Activated CD4-positive, alpha-beta T cell treated with anti-CD3 and anti-CD28 coated beads, Interleukin-2, amount 10 ng/mL, durations not matched to agents 7 days and 5 days (primary cell): ENCODE results near the gene WASF1. TPM values are rescaled to one million over a fixed set of nuclear protein-coding genes. Genes with fewer than 3 reads are reported as not detected.
"Not testable (repeated sequence)": the region's sequence is repeated elsewhere in the genome, so short reads cannot be mapped to it uniquely, and the experiment has no call there.

Experiments used
- CTCF ChIA-PET: fragments of 350-600 bp; sonication (Branson Sonifier 250); formaldehyde crosslinking; loops from one replicate; lab custom pipeline; 2021; ENCODE audit warnings: antibody characterized with exemption; lab: Charles Lee
- POLR2A ChIA-PET: fragments of 350-600 bp; sonication (Branson Sonifier 250); formaldehyde crosslinking; loops from one replicate; lab custom pipeline; 2021; ENCODE audit warnings: antibody characterized with exemption; lab: Charles Lee
- DNase-seq: peaks from one replicate; pipeline ENCODE4 v3.0.0-alpha.2; 2020
- H3K27ac Mint-ChIP-seq: one replicate; pipeline ENCODE4 v1.8.0; 2021; ENCODE audit warnings: mild to moderate bottlenecking, moderate library complexity, mixed read lengths
- H3K27me3 Mint-ChIP-seq: one replicate; pipeline ENCODE4 v1.8.0; 2021; ENCODE audit warnings: mixed read lengths
- H3K36me3 Mint-ChIP-seq: one replicate; pipeline ENCODE4 v1.8.0; 2021; ENCODE audit warnings: low read depth, mixed read lengths
- H3K4me1 Mint-ChIP-seq: one replicate; pipeline ENCODE4 v1.8.0; 2021; ENCODE audit warnings: mixed read lengths
- H3K4me3 Mint-ChIP-seq: one replicate; pipeline ENCODE4 v1.8.0; 2021; ENCODE audit warnings: mild to moderate bottlenecking, moderate library complexity, mixed read lengths
- H3K9me3 Mint-ChIP-seq: one replicate; pipeline ENCODE4 v1.8.0; 2021; ENCODE audit warnings: mixed read lengths
- total RNA-seq, 2 experiments: library from RNA; stranded (reverse); gene quantifications; one replicate each; pipeline ENCODE4 v1.2.3, GENCODE V29; 2021

The WASF1 gene
- total RNA-seq, 2 experiments from 2014 or later: 0.45 to 0.46 TPM

DNA sequence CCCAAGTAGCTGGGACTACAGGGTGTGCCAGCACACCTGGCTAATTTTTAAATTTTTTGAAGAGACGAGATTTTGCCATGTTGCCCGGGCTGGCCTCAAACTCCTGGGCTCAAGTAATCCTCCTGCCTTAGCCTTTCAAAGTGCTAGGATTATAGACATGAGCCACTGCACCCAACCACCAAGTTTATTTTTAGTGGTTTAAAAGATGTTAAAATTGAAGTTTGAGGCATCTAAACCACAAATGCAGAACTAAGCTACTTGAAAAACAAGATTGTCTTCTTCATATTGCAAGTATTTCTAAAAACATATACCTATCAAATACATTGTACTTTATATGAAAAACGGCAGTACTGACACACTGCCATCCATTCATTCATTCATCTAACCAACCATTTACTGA is 31.6 kb downstream of the WASF1 start:
- DNase-seq: no peak
- CTCF ChIA-PET: no interaction called here

DNA sequence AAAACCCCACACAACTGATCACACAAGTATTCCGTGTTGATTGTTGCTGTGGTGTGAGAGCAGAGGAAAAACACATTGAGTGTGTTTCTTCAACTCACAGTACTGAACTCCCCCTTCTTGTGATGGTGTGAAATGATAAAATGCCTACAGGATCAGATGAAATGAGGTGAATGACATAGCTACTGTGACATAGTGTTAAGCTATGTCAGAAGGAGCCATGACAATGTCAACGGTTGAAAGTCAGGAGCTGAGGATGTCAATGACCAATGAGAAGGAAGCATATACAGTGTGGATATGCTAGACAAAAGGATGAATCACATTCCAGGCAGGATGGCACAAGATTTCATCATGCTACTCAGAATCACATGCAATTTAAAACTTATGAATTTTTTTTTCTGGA is 38.8 kb downstream of the WASF1 start:
- CTCF ChIA-PET: no interaction called here
- H3K9me3 Mint-ChIP-seq: peaks cover 7% of the 10 kb centered on the region
- no peaks in the 10 kb centered on the region for H3K27me3 Mint-ChIP-seq
- POLR2A ChIA-PET: no interaction called here
- H3K4me3 Mint-ChIP-seq: no peak overlapping the region
- no peaks in the 10 kb centered on the region for H3K36me3 Mint-ChIP-seq
- DNase-seq: no peak
- H3K27ac Mint-ChIP-seq: no peak overlapping the region
- H3K4me1 Mint-ChIP-seq: no peaks in the 10 kb centered on the region

More for the DNA sequence above, 31.6 kb downstream of the WASF1 start:
- Mint-ChIP-seq H3K36me3 (no peaks in the 10 kb centered on the region), H3K27ac (no peak overlapping the region), H3K27me3 (peaks cover 7% of the 10 kb centered on the region), H3K4me3 (no peak overlapping the region), H3K9me3 (no peaks in the 10 kb centered on the region), H3K4me1 (no peaks in the 10 kb centered on the region)
- POLR2A ChIA-PET: no interaction called here

GRCh38 chr6:110139052-110139451 is 40.4 kb downstream of the WASF1 start:
- POLR2A ChIA-PET: no interaction called here
- CTCF ChIA-PET: no interaction called here
- no peak for DNase-seq
- H3K4me3 Mint-ChIP-seq: no peak overlapping the region
- H3K36me3 Mint-ChIP-seq: no peaks in the 10 kb centered on the region
- peaks cover 7% of the 10 kb centered on the region for H3K9me3 Mint-ChIP-seq
- no peaks in the 10 kb centered on the region for H3K27me3 Mint-ChIP-seq
- H3K4me1 Mint-ChIP-seq: no peaks in the 10 kb centered on the region
- no peak overlapping the region for H3K27ac Mint-ChIP-seq

DNA sequence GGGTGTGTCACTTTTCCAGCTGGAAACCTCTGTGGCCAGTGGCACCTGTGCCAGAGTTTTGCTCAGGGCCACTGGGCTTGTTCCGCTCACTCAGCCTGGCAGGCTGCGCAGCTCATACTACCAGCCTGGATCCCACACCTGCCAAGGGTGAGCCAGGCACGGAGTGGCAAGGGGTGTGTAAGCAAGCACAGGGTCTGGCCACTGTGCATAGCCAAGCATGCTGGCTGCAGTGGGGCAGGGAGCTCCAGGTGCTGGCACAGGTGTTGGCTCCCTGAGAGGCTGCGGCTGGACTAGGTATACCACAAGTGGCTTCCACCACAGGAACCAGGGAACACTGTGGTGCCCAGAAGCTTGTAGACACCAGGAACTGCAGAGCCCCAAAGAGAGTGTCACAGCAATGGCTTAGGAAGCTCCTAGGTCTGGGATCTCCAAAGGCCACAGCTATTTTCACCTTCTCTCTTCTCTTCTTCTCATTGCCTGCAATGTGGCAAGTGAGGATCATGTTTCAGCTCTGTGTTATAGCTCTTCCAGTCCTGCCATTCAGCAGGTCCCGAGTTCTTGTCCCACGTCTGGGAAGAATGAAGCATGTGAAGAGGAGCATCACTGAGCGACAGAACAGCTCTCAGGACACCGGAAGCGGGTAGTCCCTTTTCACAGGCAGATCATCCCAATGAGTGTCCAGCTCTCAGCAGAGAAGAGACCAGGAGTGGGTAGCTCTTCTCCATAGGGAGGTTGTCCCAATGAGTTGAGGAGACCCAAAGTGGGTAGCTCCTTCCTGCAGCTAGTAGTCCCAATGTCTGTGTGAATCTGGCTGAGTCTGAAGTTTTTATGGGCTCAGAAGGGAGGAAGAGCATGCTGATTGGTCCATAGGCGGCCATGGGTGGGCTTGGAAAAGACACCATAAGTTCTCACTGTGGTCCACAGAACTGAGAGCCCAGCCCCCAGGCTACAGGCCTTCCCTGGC is 41.3 kb downstream of the WASF1 start:
- no peak for DNase-seq
- Mint-ChIP-seq H3K27ac (peak overlapping the region; percentile 13), H3K36me3 (no peaks in the 10 kb centered on the region), H3K4me1 (no peaks in the 10 kb centered on the region), H3K4me3 (no peak overlapping the region), H3K9me3 (peaks cover 7% of the 10 kb centered on the region), H3K27me3 (no peaks in the 10 kb centered on the region)
- POLR2A ChIA-PET: no interaction called here
- CTCF ChIA-PET: interaction anchor here (0.5 kb wide), 1 partner anchor 67 kb away, joined by 3 read pairs; no protein-coding TSS in a partner anchor

DNA sequence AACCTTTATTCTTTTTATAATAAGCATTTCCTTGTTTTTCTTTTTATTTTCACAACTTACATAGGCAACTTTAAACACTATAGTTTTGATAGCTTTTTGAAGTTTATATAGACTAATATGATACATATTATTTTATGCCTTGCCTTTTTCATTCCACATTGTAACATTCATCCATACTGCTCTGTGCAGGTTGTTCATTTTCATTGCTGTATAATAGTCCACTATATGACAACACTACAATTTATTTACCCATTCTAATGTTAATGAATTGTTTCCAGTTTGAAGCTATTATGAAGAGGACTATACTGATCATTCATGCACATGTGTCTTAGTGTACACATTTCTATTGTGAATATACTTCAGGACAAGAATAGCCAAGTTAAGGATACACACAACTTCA is 49.1 kb downstream of the WASF1 start:
- Mint-ChIP-seq H3K36me3 (no peaks in the 10 kb centered on the region), H3K4me1 (no peaks in the 10 kb centered on the region), H3K27me3 (peaks cover 8% of the 10 kb centered on the region), H3K9me3 (peaks cover 4% of the 10 kb centered on the region), H3K27ac (no peak overlapping the region), H3K4me3 (no peak overlapping the region)
- POLR2A ChIA-PET: no interaction called here
- DNase-seq: no peak
- CTCF ChIA-PET: no interaction called here

DNA sequence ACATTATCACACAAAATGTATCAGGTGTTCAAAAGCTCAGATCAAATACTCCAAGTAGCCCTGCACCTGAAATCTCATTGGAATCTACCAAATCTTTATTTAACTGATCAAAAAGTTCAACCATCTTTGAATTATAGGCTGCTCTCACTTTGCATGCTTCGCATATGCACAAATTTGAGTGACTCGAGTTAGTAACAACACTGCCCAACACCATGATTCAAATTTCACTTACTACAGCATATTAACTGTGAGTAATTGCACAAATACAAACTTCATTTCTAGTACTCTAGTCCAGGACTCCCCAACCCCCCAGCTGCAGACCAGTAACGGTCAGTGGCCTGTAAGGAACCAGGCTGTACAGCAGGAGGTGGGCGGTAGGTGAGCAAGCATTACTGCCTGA is 51.1 kb downstream of the WASF1 start:
- no peak for DNase-seq
- no peaks in the 10 kb centered on the region for H3K4me1 Mint-ChIP-seq
- ChIA-PET POLR2A (no interaction called here), CTCF (no interaction called here)
- no peak overlapping the region for H3K4me3 Mint-ChIP-seq
- peaks cover 8% of the 10 kb centered on the region for H3K27me3 Mint-ChIP-seq
- no peak overlapping the region for H3K27ac Mint-ChIP-seq
- H3K36me3 Mint-ChIP-seq: no peaks in the 10 kb centered on the region
- peaks cover 4% of the 10 kb centered on the region for H3K9me3 Mint-ChIP-seq

- ChIA-PET POLR2A (no interaction called here), CTCF (no interaction called here)
- Mint-ChIP-seq H3K36me3 (no peaks in the 10 kb centered on the region), H3K4me3 (no peak overlapping the region), H3K9me3 (peaks cover under 1% of the 10 kb centered on the region), H3K4me1 (no peaks in the 10 kb centered on the region), H3K27me3 (peaks cover under 1% of the 10 kb centered on the region), H3K27ac (no peak overlapping the region)
- DNase-seq: no peak
Measured at GRCh38 chr6:110125361-110125760, 54.1 kb downstream of the WASF1 start.

DNA sequence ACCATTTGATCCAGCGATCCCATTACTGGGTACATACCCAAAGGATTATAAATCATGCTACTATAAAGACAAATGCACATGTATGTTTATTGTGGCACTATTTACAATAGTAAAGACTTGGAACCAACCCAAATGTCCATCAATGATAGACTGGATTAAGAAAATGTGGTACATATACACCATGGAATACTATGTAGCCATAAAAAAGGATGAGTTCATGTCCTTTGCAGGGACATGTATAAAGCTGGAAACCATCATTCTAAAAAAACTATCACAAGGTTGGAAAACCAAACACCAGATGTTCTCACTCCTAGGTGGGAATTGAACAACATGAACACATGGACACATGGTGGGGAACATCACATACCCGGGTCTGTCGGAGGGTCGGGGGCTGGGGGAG is 57.8 kb downstream of the WASF1 start:
- H3K4me3 Mint-ChIP-seq, H3K9me3 Mint-ChIP-seq, DNase-seq, H3K36me3 Mint-ChIP-seq, H3K4me1 Mint-ChIP-seq, POLR2A ChIA-PET, H3K27ac Mint-ChIP-seq, H3K27me3 Mint-ChIP-seq, CTCF ChIA-PET: not testable (repeated sequence)

GRCh38 chr6:110116258-110116657 is 63.2 kb downstream of the WASF1 start:
- H3K36me3 Mint-ChIP-seq: no peaks in the 10 kb centered on the region
- no peak overlapping the region for H3K27ac Mint-ChIP-seq
- DNase-seq: no peak
- no peak overlapping the region for H3K4me3 Mint-ChIP-seq
- peaks cover 1% of the 10 kb centered on the region for H3K4me1 Mint-ChIP-seq
- ChIA-PET POLR2A (no interaction called here), CTCF (no interaction called here)
- H3K27me3 Mint-ChIP-seq: peaks cover 2% of the 10 kb centered on the region
- H3K9me3 Mint-ChIP-seq: no peaks in the 10 kb centered on the region

DNA sequence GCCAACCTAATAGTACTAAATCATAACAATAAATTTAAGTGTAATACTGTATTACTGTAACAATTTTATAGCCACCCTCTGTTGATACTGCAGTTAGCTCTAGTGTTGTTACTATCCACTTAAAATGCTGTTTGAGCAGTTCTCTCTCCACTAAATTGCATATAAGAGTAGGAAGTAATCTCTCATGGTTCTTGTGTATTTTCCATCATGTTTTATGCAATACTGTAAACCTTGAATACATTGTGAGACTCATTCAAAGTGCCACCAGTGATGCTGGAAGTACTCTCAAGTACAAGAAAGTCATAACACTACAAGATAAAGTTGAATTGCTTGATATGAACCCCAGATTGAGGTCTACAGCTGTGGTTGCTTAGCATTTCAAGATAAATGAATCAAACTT is 65.5 kb downstream of the WASF1 start:
- Mint-ChIP-seq H3K27me3 (peaks cover 2% of the 10 kb centered on the region), H3K27ac (no peak overlapping the region)
- CTCF ChIA-PET: no interaction called here

DNA sequence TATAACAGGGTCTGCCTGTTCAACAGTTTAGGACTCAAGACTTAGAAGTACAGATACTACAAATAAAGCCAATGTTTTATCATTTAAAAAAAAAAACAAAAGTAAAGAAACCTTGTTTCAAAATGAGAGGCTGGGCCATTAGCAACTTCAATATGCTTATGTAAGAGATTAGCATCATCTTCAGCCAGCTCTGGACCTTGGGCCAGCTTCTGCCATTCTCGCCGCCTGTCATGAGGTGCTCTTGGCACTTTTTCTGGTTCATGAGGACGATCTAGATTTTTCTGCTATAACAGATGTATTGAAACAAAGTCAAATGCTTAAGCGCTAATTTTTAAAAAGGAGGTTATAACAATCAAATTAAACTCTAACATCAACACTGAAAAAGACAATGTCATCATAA is 74.2 kb downstream of the WASF1 start:
- no peaks in the 10 kb centered on the region for H3K4me1 Mint-ChIP-seq
- CTCF ChIA-PET: no interaction called here
- no peaks in the 10 kb centered on the region for H3K9me3 Mint-ChIP-seq
- H3K36me3 Mint-ChIP-seq: no peaks in the 10 kb centered on the region
- no peak overlapping the region for H3K27ac Mint-ChIP-seq
- DNase-seq: no peak
- H3K27me3 Mint-ChIP-seq: no peaks in the 10 kb centered on the region
- POLR2A ChIA-PET: no interaction called here
- H3K4me3 Mint-ChIP-seq: no peak overlapping the region

More for the DNA sequence above, 65.5 kb downstream of the WASF1 start:
- no peak for DNase-seq
- POLR2A ChIA-PET: no interaction called here
- Mint-ChIP-seq H3K4me1 (peaks cover 1% of the 10 kb centered on the region), H3K36me3 (no peaks in the 10 kb centered on the region), H3K9me3 (no peaks in the 10 kb centered on the region), H3K4me3 (no peak overlapping the region)

GRCh38 chr6:110103260-110103659 is 76.2 kb downstream of the WASF1 start:
- no peaks in the 10 kb centered on the region for H3K36me3 Mint-ChIP-seq
- DNase-seq: no peak
- no peaks in the 10 kb centered on the region for H3K4me1 Mint-ChIP-seq
- ChIA-PET CTCF (no interaction called here), POLR2A (no interaction called here)
- no peak overlapping the region for H3K27ac Mint-ChIP-seq
- no peaks in the 10 kb centered on the region for H3K9me3 Mint-ChIP-seq
- no peak overlapping the region for H3K4me3 Mint-ChIP-seq
- no peaks in the 10 kb centered on the region for H3K27me3 Mint-ChIP-seq

GRCh38 chr6:110102411-110102810 is 77.1 kb downstream of the WASF1 start:
- Mint-ChIP-seq H3K9me3 (no peaks in the 10 kb centered on the region), H3K4me1 (no peaks in the 10 kb centered on the region), H3K27ac (no peak overlapping the region), H3K27me3 (no peaks in the 10 kb centered on the region), H3K4me3 (no peak overlapping the region), H3K36me3 (no peaks in the 10 kb centered on the region)
- ChIA-PET POLR2A (no interaction called here), CTCF (no interaction called here)
- no peak for DNase-seq

DNA sequence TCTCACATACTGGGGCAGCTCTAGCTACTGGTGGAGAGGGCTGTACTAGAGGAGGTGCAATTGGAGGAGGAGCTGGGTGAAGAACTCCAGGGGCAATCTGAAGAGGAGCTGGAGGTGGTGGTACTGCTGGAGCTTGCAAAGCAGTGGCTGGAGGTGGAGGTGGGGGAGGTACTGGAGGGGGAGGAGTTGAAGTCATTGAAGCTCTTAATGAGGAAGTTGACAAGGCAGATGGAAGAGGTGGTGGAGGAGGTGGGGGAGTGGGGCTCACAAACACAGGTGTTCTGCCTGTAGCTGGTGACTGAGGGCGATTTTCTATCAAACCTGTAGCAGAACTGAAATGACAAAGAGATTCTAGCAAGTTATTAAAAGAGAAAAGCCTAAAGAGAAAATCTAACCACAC is 77.6 kb downstream of the WASF1 start:
- Mint-ChIP-seq H3K27ac (no peak overlapping the region), H3K4me1 (no peaks in the 10 kb centered on the region), H3K4me3 (no peak overlapping the region), H3K36me3 (no peaks in the 10 kb centered on the region), H3K9me3 (no peaks in the 10 kb centered on the region), H3K27me3 (peaks cover 2% of the 10 kb centered on the region)
- no peak for DNase-seq
- CTCF ChIA-PET: no interaction called here
- POLR2A ChIA-PET: no interaction called here
